ENCODE data around the gene MEG3. TPM values are rescaled to one million over a fixed set of nuclear protein-coding genes. Genes with fewer than 3 reads are reported as not detected.

MEG3 gene
- total and polyA plus RNA-seq, 2 experiments from 2014 or later, result not detected

- TF ChIP-seq ZNF462 (CRISPR knock-in tag; IDR thresholded peaks at IDR 0.05) (no peak), NANOG (IDR thresholded peaks at IDR 0.05; ENCODE audit: borderline replicate concordance) (no peak)
Measured at GRCh38 chr14:100788942-100789341, 37.0 kb upstream of the MEG3 start (continued).

GRCh38 chr14:100789460-100790417 is 36.2 kb upstream of the MEG3 start:
- no peak overlapping the region for H3K27ac Mint-ChIP-seq
- Histone ChIP-seq H3K27ac (ENCODE audit: low read depth) (no peak overlapping the region), H2AFZ (no peak overlapping the region; the same call in 1 of the 2 replicates), H3K36me3 (ENCODE audit: insufficient read depth) (no peaks in the 10 kb centered on the region), H3F3A (replicated peaks; ENCODE audit: low read depth) (no peaks in the 10 kb centered on the region), H3K4me1 (ENCODE audit: insufficient read depth) (no peaks in the 10 kb centered on the region), H3K27me3 (ENCODE audit: insufficient read depth) (no peaks in the 10 kb centered on the region), H3K4me3 (no peak overlapping the region), H3K79me2 (replicated peaks; ENCODE audit: insufficient read depth) (no peaks in the 10 kb centered on the region), H3K4me2 (no peak overlapping the region), H4K20me1 (replicated peaks; ENCODE audit: insufficient read depth) (no peaks in the 10 kb centered on the region), H3K9me2 (ENCODE audit: insufficient read depth) (no peaks in the 10 kb centered on the region)
- H3K36me3 Mint-ChIP-seq (ENCODE audit: low read depth), result no peaks in the 10 kb centered on the region
- no peak for DNase-seq (ENCODE audit: low spot score)
- no peaks in the 10 kb centered on the region; the same call in 2 of the 3 replicates for H3K9me3 Mint-ChIP-seq
- peaks cover 10% of the 10 kb centered on the region for H3K4me1 Mint-ChIP-seq
- peaks cover 4% of the 10 kb centered on the region for H3K27me3 Mint-ChIP-seq (ENCODE audit: insufficient read depth, low read depth, poor library complexity)
- ATAC-seq, result no peak
- H3K4me3 Mint-ChIP-seq, result no peak overlapping the region
- TF ChIP-seq CREB1 (CRISPR knock-in tag; IDR thresholded peaks at IDR 0.05; ENCODE audit: low read depth), result no peak
- TF ChIP-seq EZH2phosphoT487 (IDR thresholded peaks at IDR 0.05; ENCODE audit: unreplicated experiment), result no peak
- TF ChIP-seq ZNF114 (CRISPR knock-in tag; IDR thresholded peaks at IDR 0.05), result no peak
- TF ChIP-seq CTCF (conservative IDR thresholded peaks at IDR 0.05; ENCODE audit: low read depth in 2 of 2), result no peak
- TF ChIP-seq ZNF462 (CRISPR knock-in tag; IDR thresholded peaks at IDR 0.05), result no peak

Measured in GM23338 (cell line).